Right lobe of liver (tissue), 4 donors: ENCODE data around the gene ALPK1.

Experiments
- POLR2A ChIP-seq: fragments of 450-650 bp; IDR thresholded peaks from one replicate; pipeline ENCODE4 v1.6.1; 2017; ENCODE audit warnings: antibody characterized with exemption, mild to moderate bottlenecking
- TF ChIP-seq, protein P1 (sequence below), 4 donors: fragments of 200-600 bp in 3 of 4; fragments of 450-650 bp in 1 of 4; IDR thresholded peaks; one replicate each; pipeline versions ENCODE4 v1.5.1 to v1.8.0; 2016 to 2022; ENCODE audit warnings: antibody characterized with exemption in 4 of 4, mild to moderate bottlenecking in 2 of 4
- donor health status: DM: no; HTN: no; CAD: no.
- donor health status: DM: no; HTN: no; CAD: no.
- donor health status: DM: no; HTN: yes; CAD: no.

DNA sequence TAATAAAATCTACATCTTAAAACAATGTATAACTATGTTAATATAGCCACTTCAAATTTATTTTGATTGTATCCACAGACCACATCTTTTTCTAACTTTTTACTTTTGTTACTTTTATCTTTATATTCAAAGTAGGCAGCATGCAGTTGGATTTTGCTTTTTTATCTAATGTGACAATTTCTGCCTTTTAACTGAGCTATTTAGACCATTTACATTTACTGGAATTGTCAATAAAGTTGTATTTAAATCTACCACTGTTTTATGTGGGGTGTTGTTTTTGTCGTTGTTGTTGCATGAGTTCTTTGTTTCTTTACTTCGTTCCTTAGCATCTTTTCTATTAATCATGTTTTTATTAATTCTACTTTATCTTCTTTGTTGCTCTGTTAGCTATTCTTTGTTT is 176.8 kb downstream of the ALPK1 start:
- TF ChIP-seq POLR2A: no peak
- TF ChIP-seq, protein P1, sequence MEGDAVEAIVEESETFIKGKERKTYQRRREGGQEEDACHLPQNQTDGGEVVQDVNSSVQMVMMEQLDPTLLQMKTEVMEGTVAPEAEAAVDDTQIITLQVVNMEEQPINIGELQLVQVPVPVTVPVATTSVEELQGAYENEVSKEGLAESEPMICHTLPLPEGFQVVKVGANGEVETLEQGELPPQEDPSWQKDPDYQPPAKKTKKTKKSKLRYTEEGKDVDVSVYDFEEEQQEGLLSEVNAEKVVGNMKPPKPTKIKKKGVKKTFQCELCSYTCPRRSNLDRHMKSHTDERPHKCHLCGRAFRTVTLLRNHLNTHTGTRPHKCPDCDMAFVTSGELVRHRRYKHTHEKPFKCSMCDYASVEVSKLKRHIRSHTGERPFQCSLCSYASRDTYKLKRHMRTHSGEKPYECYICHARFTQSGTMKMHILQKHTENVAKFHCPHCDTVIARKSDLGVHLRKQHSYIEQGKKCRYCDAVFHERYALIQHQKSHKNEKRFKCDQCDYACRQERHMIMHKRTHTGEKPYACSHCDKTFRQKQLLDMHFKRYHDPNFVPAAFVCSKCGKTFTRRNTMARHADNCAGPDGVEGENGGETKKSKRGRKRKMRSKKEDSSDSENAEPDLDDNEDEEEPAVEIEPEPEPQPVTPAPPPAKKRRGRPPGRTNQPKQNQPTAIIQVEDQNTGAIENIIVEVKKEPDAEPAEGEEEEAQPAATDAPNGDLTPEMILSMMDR (IDR thresholded peaks at IDR 0.05): no peak
